Measurements from ENCODE around the gene SORCS2.

Gene SORCS2

GRCh38 chr4:7691982-7692381 lies 499.6 kb downstream of the SORCS2 start:
- POLR2A ChIA-PET = no interaction called here
- Histone ChIP-seq H3K9me3 (ENCODE audit: control insufficient read depth, insufficient read depth, low read depth, low read length) (no peaks in the 10 kb centered on the region), H3K4me3 (ENCODE audit: low read depth, low read length) (no peak overlapping the region), H3K4me1 (ENCODE audit: control insufficient read depth, insufficient read depth, low read length) (no peaks in the 10 kb centered on the region), H3K27ac (ENCODE audit: extremely low read depth, low read depth, low read length) (no peak overlapping the region), H3K36me3 (ENCODE audit: control insufficient read depth in 2 of 2, insufficient read depth in 1 of 2, low read length in 2 of 2) (no peaks in the 10 kb centered on the region)
- CTCF ChIA-PET = no interaction called here
- TF ChIP-seq ZFHX2 (tag by site-specific recombination; conservative IDR thresholded peaks at IDR 0.05) (peak; percentile 63), EGR2 (tag by site-specific recombination; IDR thresholded peaks at IDR 0.05; ENCODE audit: low read depth) (0 out of 2 replicates have a peak, but pooled peaks have one; percentile 24), ZNF423 (tag by site-specific recombination; IDR thresholded peaks at IDR 0.05) (no peak), SETDB1 (IDR thresholded peaks at IDR 0.05; ENCODE audit: insufficient read length, low read length) (no peak), ZBTB17 (tag by site-specific recombination; IDR thresholded peaks at IDR 0.05) (no peak)

GRCh38 chr4:7692451-7693236 lies 500.3 kb downstream of the SORCS2 start:
- Histone ChIP-seq H3K27ac (ENCODE audit: extremely low read depth, low read depth, low read length) (no peak overlapping the region), H3K36me3 (ENCODE audit: control insufficient read depth in 2 of 2, insufficient read depth in 1 of 2, low read length in 2 of 2) (no peaks in the 10 kb centered on the region), H3K4me3 (ENCODE audit: low read depth, low read length) (no peak overlapping the region), H3K9me3 (ENCODE audit: control insufficient read depth, insufficient read depth, low read depth, low read length) (no peaks in the 10 kb centered on the region), H3K4me1 (ENCODE audit: control insufficient read depth, insufficient read depth, low read length) (no peaks in the 10 kb centered on the region)
- TF ChIP-seq PRDM6 (tag by site-specific recombination; IDR thresholded peaks at IDR 0.05) (no peak), ZNF335 (tag by site-specific recombination; conservative IDR thresholded peaks at IDR 0.05) (no peak), ZNF529 (tag by site-specific recombination; IDR thresholded peaks at IDR 0.05; ENCODE audit: insufficient replicate concordance) (no peak), ZNF776 (tag by site-specific recombination; IDR thresholded peaks at IDR 0.05; ENCODE audit: borderline replicate concordance) (no peak), HOXA7 (CRISPR knock-in tag; IDR thresholded peaks at IDR 0.05; ENCODE audit: borderline replicate concordance) (no peak), GLI4 (tag by site-specific recombination; IDR thresholded peaks at IDR 0.05) (no peak), ZNF629 (tag by site-specific recombination; IDR thresholded peaks at IDR 0.05) (no peak), ZNF184 (tag by site-specific recombination; IDR thresholded peaks at IDR 0.05) (no peak), ZXDB (tag by site-specific recombination; IDR thresholded peaks at IDR 0.05) (no peak)
- CTCF ChIA-PET = interaction anchor here (0.8 kb wide), 1 partner anchor 26 kb away, joined by 4 read pairs; no protein-coding TSS in a partner anchor
- POLR2A ChIA-PET = no interaction called here

- no peaks in the 10 kb centered on the region for H3K9me3 ChIP-seq (ENCODE audit: control insufficient read depth, insufficient read depth, low read depth, low read length)
- no peak overlapping the region for H3K4me3 ChIP-seq (ENCODE audit: low read depth, low read length)
- no peak overlapping the region for H3K27ac ChIP-seq (ENCODE audit: extremely low read depth, low read depth, low read length)
- ChIA-PET POLR2A (no interaction called here), CTCF (interaction anchor here (0.8 kb wide), 1 partner anchor 26 kb away, joined by 4 read pairs; no protein-coding TSS in a partner anchor)
- H3K4me1 ChIP-seq (ENCODE audit: control insufficient read depth, insufficient read depth, low read length) = no peaks in the 10 kb centered on the region
- H3K36me3 ChIP-seq (ENCODE audit: control insufficient read depth in 2 of 2, insufficient read depth in 1 of 2, low read length in 2 of 2) = no peaks in the 10 kb centered on the region
- TF ChIP-seq FEZF1 (tag by site-specific recombination; IDR thresholded peaks at IDR 0.05) = no peak
- no peak for TF ChIP-seq ZEB2 (tag by site-specific recombination; IDR thresholded peaks at IDR 0.05)
- no peak for TF ChIP-seq GLIS1 (tag by site-specific recombination; IDR thresholded peaks at IDR 0.05)
- no peak for TF ChIP-seq ZNF768 (tag by site-specific recombination; IDR thresholded peaks at IDR 0.05)
- TF ChIP-seq, protein P1, sequence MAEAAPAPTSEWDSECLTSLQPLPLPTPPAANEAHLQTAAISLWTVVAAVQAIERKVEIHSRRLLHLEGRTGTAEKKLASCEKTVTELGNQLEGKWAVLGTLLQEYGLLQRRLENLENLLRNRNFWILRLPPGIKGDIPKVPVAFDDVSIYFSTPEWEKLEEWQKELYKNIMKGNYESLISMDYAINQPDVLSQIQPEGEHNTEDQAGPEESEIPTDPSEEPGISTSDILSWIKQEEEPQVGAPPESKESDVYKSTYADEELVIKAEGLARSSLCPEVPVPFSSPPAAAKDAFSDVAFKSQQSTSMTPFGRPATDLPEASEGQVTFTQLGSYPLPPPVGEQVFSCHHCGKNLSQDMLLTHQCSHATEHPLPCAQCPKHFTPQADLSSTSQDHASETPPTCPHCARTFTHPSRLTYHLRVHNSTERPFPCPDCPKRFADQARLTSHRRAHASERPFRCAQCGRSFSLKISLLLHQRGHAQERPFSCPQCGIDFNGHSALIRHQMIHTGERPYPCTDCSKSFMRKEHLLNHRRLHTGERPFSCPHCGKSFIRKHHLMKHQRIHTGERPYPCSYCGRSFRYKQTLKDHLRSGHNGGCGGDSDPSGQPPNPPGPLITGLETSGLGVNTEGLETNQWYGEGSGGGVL (tag by site-specific recombination; IDR thresholded peaks at IDR 0.05) = no peak
- no peak for TF ChIP-seq TSHZ1 (tag by site-specific recombination; IDR thresholded peaks at IDR 0.05; ENCODE audit: borderline replicate concordance)
- no peak for TF ChIP-seq ZNF362 (tag by site-specific recombination; IDR thresholded peaks at IDR 0.05)
- no peak for TF ChIP-seq ZNF132 (tag by site-specific recombination; IDR thresholded peaks at IDR 0.05; ENCODE audit: borderline replicate concordance)
- no peak for TF ChIP-seq GLI2 (tag by site-specific recombination; IDR thresholded peaks at IDR 0.05; ENCODE audit: borderline replicate concordance, low read depth)
- TF ChIP-seq ZNF600 (tag by site-specific recombination; IDR thresholded peaks at IDR 0.05) = no peak
These were observed 500.9 kb downstream of the SORCS2 start for GRCh38 chr4:7693237-7693608.

All from HEK293 (cell line).